IgD-negative memory B cell (primary cell): ENCODE measurements around the gene TGIF1. TPM values are rescaled to one million over a fixed set of nuclear protein-coding genes. Genes with fewer than 3 reads are reported as not detected.

ENCODE experiments used
- H3K27ac Mint-ChIP-seq, 3 donors: one replicate each; pipeline ENCODE4 v1.8.0; 2020 to 2022; ENCODE audit warnings: mild to moderate bottlenecking in 3 of 3, mixed read lengths in 3 of 3, moderate library complexity in 1 of 3
- H3K27me3 Mint-ChIP-seq: one replicate; pipeline ENCODE4 v1.8.0; 2021; ENCODE audit warnings: mixed read lengths
- H3K36me3 Mint-ChIP-seq: one replicate; pipeline ENCODE4 v1.8.0; 2020; ENCODE audit warnings: mild to moderate bottlenecking, mixed read lengths
- H3K4me1 Mint-ChIP-seq, 3 donors: one replicate each; pipeline ENCODE4 v1.8.0; 2020 to 2022; ENCODE audit warnings: mixed read lengths in 3 of 3, mild to moderate bottlenecking in 1 of 3
- H3K4me3 Mint-ChIP-seq, 4 donors: one replicate each; pipeline ENCODE4 v1.8.0; 2020 to 2022; ENCODE audit warnings: mild to moderate bottlenecking in 4 of 4, mixed read lengths in 4 of 4, moderate library complexity in 3 of 4
- H3K9me3 Mint-ChIP-seq, 3 donors: one replicate each; pipeline ENCODE4 v1.8.0; 2020 to 2021; ENCODE audit warnings: mixed read lengths in 3 of 3, mild to moderate bottlenecking in 1 of 3
- polyA plus RNA-seq: library from polyadenylated mRNA; unstranded; fragments of 300-500 nt; fragmentation: Illumina TruSeq; gene quantifications from one replicate; pipeline ENCODE4 v1.2.3, GENCODE V29; 2021

TGIF1 gene
- polyA plus RNA-seq, 1 donor from 2014 or later: 38.7 TPM

GRCh38 chr18:3447895-3448837, 1.8 kb upstream of the TGIF1 start:
- Mint-ChIP-seq H3K36me3 (peaks cover 2% of the 10 kb centered on the region), H3K27me3 (peaks cover 1% of the 10 kb centered on the region), H3K27ac (peak overlapping the region; percentile 99 to 100 (median 100)), H3K4me1 (peaks cover 11 to 23% (median 12%) of the 10 kb centered on the region in 3 donors), H3K4me3 (peak overlapping the region; percentile 87 to 99 (median 96)), H3K9me3 (no peaks in the 10 kb centered on the region)

DNA sequence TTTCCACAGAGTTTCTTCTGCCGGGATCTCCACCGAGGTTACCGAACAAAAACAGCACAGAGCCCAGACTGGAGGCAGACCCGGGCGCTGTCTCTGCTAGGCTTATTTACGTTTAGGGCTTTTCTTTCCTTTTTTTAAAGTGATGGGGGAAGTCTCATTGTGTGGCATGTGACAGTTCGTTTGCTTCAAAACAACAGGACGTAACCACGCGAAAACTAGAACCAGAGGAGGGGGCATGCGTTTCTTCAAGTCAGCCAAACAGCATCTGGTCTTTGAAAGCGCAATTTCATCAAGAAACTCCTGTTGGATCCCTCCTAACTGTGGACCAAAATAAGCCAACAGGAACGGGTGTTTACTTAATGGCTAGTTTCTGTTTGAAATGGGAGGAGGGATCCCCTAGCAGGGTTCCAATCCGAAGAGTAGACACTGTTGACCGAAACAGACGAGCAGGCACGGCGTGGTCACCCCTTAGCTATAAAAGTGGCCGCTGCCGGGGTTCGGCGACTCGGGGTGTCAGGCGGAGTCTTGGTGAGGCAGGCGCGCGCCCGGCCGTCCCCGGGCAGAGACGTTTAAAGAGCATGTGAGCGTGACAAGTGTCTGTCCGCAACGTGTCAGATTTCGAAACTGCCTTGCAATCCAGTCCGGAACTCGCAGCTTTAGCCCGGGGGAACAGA, 997 bp upstream of the TGIF1 start:
- Mint-ChIP-seq H3K4me3 (peak overlapping the region; percentile 87 to 99 (median 96)), H3K36me3 (peaks cover 2% of the 10 kb centered on the region), H3K9me3 (no peaks in the 10 kb centered on the region), H3K27ac (peak overlapping the region; percentile 99 to 100 (median 100)), H3K4me1 (peaks cover 12 to 27% (median 15%) of the 10 kb centered on the region in 3 donors), H3K27me3 (peaks cover 1% of the 10 kb centered on the region)

- peaks cover 1% of the 10 kb centered on the region for H3K27me3 Mint-ChIP-seq
- peaks cover 2% of the 10 kb centered on the region for H3K36me3 Mint-ChIP-seq
- peak overlapping the region; percentile 99 to 100 (median 100) for H3K27ac Mint-ChIP-seq
- H3K4me3 Mint-ChIP-seq: peak overlapping the region; percentile 87 to 99 (median 96)
- peaks cover 13 to 32% (median 15%) of the 10 kb centered on the region in 3 donors for H3K4me1 Mint-ChIP-seq
- H3K9me3 Mint-ChIP-seq: no peaks in the 10 kb centered on the region
These were observed 410 bp upstream of the TGIF1 start for GRCh38 chr18:3449512-3450011.

DNA sequence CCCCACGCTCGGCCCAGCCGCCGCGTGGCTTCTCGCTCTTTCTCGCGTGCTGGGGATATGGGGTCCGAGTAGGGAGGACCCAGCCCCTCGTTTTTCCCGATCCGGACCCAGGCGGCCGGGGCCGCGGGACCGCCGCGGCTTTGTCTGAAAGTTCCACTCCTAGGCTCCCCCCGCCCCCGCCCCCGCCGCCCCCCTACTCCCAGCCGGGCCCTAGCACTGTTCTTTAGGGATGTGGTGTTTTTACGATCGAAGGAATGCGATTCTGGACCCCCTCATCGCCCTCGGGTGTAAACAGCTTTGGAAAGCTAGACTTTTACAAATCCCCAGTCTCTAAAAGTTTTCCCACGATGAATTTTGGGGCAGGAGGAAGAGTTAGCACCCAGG, 819 bp downstream of the TGIF1 start:
- Mint-ChIP-seq H3K27ac (peak overlapping the region; percentile 98 to 100 (median 100)), H3K36me3 (peaks cover 1% of the 10 kb centered on the region), H3K27me3 (peaks cover 1% of the 10 kb centered on the region), H3K9me3 (no peaks in the 10 kb centered on the region), H3K4me3 (peak overlapping the region; percentile 93 to 98 (median 98)), H3K4me1 (peaks cover 15 to 36% (median 21%) of the 10 kb centered on the region in 3 donors)

GRCh38 chr18:3451183-3451988, 1.4 kb downstream of the TGIF1 start:
- peaks cover 1% of the 10 kb centered on the region for H3K27me3 Mint-ChIP-seq
- H3K4me1 Mint-ChIP-seq: peaks cover 15 to 36% (median 21%) of the 10 kb centered on the region in 3 donors
- H3K4me3 Mint-ChIP-seq: peak overlapping the region; percentile 93 to 98 (median 98)

GRCh38 chr18:3451989-3452749, 2.2 kb downstream of the TGIF1 start:
- H3K4me1 Mint-ChIP-seq: peaks cover 17 to 42% (median 20%) of the 10 kb centered on the region in 3 donors
- peak overlapping the region; percentile 93 to 98 (median 98) for H3K4me3 Mint-ChIP-seq
- peaks cover under 1% of the 10 kb centered on the region for H3K36me3 Mint-ChIP-seq
- H3K27ac Mint-ChIP-seq: peak overlapping the region; percentile 98 to 100 (median 100)
- peaks cover 1% of the 10 kb centered on the region for H3K27me3 Mint-ChIP-seq
- no peaks in the 10 kb centered on the region for H3K9me3 Mint-ChIP-seq

More at GRCh38 chr18:3451183-3451988, 1.4 kb downstream of the TGIF1 start:
- Mint-ChIP-seq H3K27ac (peak overlapping the region; percentile 98 to 100 (median 100)), H3K36me3 (no peaks in the 10 kb centered on the region), H3K9me3 (no peaks in the 10 kb centered on the region)

DNA sequence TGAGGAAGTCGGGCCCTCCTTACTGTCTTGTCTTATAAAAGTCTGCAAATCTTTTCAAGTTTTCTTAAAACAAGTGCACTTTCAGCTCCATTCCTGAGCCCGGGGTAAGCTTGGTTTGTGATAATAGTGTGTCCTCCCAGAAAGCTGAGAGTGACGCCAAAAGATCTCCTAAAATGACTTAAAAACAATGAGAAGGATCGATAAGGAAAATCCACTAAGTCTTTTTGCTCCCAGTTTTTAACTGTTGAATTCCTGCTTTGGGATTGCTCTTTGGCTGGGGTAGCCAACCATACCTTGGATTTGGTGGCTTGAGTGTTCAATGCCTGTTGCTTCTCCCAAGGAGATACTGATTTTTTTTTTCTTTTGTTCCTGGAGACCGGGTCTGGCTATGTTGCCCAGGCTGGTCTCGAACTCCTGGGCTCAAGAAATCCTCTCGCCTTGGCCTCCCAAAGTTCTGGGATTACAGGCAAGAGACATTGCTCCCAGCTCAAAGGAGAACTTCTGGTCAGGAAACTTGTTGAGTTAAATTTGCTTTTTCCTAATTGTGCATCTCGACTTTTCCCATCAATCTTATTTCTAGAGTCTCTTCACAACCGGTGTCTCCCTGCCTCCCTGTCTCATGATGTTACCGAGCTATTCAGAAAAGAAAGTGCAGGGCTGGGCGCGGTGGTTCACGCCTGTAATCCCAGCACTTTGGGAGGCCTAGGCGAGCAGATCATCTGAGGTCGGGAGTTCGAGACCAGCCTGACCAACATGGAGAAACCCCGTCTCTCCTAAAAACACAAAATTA, 3.0 kb downstream of the TGIF1 start:
- peaks cover 4% of the 10 kb centered on the region for H3K36me3 Mint-ChIP-seq
- H3K27me3 Mint-ChIP-seq: peaks cover 1% of the 10 kb centered on the region
- H3K27ac Mint-ChIP-seq: peak overlapping the region; percentile 98 to 100 (median 100)
- peaks cover 0 to 2% (median 0%) of the 10 kb centered on the region in 3 donors for H3K9me3 Mint-ChIP-seq
- H3K4me1 Mint-ChIP-seq: peaks cover 18 to 46% (median 24%) of the 10 kb centered on the region in 3 donors
- peak overlapping the region; percentile 93 to 98 (median 98) for H3K4me3 Mint-ChIP-seq

DNA sequence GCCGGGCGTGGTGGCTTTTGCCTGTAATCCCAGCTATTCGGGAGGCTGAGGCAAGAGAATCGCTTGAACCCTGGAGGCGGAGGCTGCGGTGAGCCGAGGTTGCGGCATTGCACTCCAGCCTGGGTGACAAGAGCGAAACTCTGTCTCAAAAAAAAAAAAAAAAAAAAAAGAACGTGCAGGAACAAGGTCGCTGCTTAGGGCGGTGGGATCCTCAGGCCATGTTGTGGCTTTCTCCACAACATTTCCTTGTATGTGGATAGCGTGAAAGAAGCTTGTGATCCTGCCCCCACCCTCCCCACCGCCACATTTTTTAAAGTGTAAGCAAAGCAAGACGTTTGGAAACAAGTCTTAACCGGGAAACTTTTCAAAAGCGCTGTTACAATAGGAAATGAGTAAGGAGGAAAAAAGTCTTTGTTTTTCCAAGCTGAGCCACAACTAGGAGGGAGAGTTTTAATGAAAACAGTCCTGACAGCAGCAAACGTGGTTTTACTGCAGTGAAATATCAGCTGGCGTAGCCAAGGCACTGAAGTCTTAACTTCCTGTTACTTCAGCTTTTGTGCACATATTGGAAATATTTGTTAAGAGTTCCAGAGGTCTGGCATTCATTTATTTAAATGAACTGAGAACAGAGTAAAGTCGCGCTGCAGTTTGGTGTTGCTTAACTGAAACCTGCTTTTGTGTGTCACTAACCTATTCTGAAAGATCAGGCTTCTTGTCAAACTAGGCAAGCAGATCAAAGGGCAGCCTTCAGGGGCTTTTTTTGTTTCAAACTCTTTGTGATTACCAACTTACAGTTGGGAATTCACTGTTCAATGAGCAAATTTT, 3.8 kb downstream of the TGIF1 start:
- Mint-ChIP-seq H3K9me3 (peaks cover 0 to 2% (median 0%) of the 10 kb centered on the region in 3 donors), H3K36me3 (peaks cover 4% of the 10 kb centered on the region), H3K27me3 (no peaks in the 10 kb centered on the region), H3K4me1 (peaks cover 26 to 47% (median 31%) of the 10 kb centered on the region in 3 donors), H3K27ac (peak overlapping the region; percentile 98 to 100 (median 100)), H3K4me3 (peak overlapping the region; percentile 93 to 98 (median 98))

DNA sequence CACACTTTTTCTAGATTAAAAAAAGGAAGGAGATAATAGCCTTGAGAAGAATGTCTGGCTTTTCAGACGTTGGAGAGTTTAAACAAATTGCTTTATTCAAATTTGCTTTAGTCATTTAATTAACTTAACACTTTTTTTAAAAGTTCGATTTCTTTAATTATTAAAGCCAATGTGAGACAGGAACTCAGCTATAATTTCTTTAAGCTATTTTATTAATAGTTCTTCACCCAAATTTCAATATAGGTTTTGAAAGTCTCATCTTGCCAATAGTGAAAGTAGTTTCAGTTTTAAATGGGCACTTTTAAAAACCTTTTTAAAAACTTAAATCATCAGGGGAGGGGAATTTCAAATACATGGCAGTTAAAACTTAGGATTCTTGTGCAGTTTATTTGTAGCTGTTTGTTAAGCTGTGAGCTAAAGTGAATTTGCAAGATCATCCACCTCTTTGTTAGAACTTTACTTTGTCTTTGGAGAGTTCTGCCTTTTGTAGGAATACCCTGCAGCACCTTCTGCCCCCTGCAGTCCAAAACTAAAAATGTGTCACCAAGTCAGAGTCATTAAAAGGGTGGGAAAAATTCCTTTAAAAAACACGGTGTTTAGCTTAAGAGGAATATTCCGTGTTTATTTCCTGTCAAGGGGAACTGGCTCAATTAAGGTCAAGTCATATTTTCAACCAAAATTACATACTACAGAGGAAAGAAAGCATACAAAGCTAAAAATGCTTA, 4.6 kb downstream of the TGIF1 start:
- H3K27me3 Mint-ChIP-seq: no peaks in the 10 kb centered on the region
- peak overlapping the region; percentile 93 to 98 (median 98) for H3K4me3 Mint-ChIP-seq
- peaks cover 30 to 51% (median 38%) of the 10 kb centered on the region in 3 donors for H3K4me1 Mint-ChIP-seq
- H3K9me3 Mint-ChIP-seq: peaks cover 0 to 2% (median 0%) of the 10 kb centered on the region in 3 donors
- H3K27ac Mint-ChIP-seq: peak overlapping the region; percentile 98 to 100 (median 100)
- H3K36me3 Mint-ChIP-seq: peaks cover 4% of the 10 kb centered on the region

GRCh38 chr18:3455090-3455635, 5.2 kb downstream of the TGIF1 start:
- no peaks in the 10 kb centered on the region for H3K27me3 Mint-ChIP-seq
- peaks cover 30 to 53% (median 40%) of the 10 kb centered on the region in 3 donors for H3K4me1 Mint-ChIP-seq
- peaks cover 4% of the 10 kb centered on the region for H3K36me3 Mint-ChIP-seq
- H3K4me3 Mint-ChIP-seq: peak overlapping the region in 2 of 4 donors; percentile 97 to 98
- peak overlapping the region; percentile 98 to 100 (median 100) for H3K27ac Mint-ChIP-seq
- peaks cover 0 to 2% (median 0%) of the 10 kb centered on the region in 3 donors for H3K9me3 Mint-ChIP-seq

- Mint-ChIP-seq H3K27ac (peak overlapping the region; percentile 14 to 100 (median 92)), H3K27me3 (no peaks in the 10 kb centered on the region), H3K4me3 (peak overlapping the region in 1 of 4 donors; percentile 97), H3K9me3 (peaks cover 0 to 2% (median 0%) of the 10 kb centered on the region in 3 donors), H3K4me1 (peaks cover 33 to 51% (median 40%) of the 10 kb centered on the region in 3 donors), H3K36me3 (peaks cover 7% of the 10 kb centered on the region)
These were observed 6.1 kb downstream of the TGIF1 start for GRCh38 chr18:3455907-3456685.
